Measurements from ENCODE around the gene SLC2A5.

SLC2A5 gene

DNA sequence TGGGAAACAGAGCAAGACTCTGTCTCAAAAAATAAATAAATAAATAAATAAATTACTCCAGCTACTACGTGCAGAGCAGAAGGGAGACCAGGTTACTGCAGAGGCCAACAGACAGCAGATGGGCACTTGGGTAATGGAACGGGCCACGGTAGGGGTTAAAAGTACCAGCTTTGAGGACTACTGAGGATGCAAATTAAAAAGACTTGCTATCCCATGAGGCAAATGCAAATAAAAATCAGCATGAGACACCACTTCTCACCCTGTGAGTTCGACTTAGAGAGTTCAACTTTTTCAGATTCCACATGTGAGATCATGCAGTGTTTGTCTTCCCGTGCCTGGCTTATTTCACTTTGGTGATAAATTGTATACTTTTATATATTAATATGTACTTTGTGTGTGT lies 6.6 kb downstream of the SLC2A5 start:
- H3K9me2 ChIP-seq (replicated peaks; ENCODE audit: control insufficient read depth, low read length) = no peaks in the 10 kb centered on the region

DNA sequence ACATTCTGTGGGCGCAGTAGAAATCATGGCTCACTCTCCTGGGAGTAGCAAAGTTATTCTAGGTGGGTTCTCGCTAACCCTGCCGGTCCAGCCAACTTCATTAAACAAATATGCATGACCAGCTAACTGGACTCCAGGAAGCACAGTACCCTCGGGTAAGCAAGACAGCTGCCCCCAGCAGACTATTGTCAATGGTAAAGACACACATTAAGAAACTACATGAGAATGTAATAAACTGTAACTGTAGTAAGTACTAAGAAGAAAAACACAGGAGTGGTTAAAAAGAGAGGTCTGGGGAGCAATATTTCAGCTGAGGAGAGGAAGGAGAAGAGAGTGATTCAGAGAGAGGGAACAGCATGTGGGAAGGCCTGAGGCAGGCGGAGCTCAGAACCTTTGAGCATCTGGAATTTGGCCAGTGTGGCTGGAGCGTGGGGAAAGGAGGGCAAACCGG lies 7.4 kb downstream of the SLC2A5 start:
- Histone ChIP-seq H3K79me2 (ENCODE audit: control insufficient read depth, low read length) (peaks cover 97% of the 10 kb centered on the region), H3K4me1 (ENCODE audit: control insufficient read depth, low read length) (peaks cover 76% of the 10 kb centered on the region)

More for the DNA sequence above, 6.6 kb downstream of the SLC2A5 start:
- peaks cover 82% of the 10 kb centered on the region for H3K4me1 ChIP-seq (ENCODE audit: control insufficient read depth, low read length)
- TF ChIP-seq, protein P1, sequence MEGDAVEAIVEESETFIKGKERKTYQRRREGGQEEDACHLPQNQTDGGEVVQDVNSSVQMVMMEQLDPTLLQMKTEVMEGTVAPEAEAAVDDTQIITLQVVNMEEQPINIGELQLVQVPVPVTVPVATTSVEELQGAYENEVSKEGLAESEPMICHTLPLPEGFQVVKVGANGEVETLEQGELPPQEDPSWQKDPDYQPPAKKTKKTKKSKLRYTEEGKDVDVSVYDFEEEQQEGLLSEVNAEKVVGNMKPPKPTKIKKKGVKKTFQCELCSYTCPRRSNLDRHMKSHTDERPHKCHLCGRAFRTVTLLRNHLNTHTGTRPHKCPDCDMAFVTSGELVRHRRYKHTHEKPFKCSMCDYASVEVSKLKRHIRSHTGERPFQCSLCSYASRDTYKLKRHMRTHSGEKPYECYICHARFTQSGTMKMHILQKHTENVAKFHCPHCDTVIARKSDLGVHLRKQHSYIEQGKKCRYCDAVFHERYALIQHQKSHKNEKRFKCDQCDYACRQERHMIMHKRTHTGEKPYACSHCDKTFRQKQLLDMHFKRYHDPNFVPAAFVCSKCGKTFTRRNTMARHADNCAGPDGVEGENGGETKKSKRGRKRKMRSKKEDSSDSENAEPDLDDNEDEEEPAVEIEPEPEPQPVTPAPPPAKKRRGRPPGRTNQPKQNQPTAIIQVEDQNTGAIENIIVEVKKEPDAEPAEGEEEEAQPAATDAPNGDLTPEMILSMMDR (IDR thresholded peaks at IDR 0.05; ENCODE audit: low read depth, low read length, poor library complexity, severe bottlenecking) = no peak
- TF ChIP-seq EZH2phosphoT487 (IDR thresholded peaks at IDR 0.05; ENCODE audit: borderline replicate concordance, low read length) = no peak
- no peaks in the 10 kb centered on the region for H3K27me3 ChIP-seq (ENCODE audit: control insufficient read depth, low read length)
- H3K4me2 ChIP-seq (ENCODE audit: low read length) = peak overlapping the region; percentile 65
- peaks cover 91% of the 10 kb centered on the region for H3K36me3 ChIP-seq (ENCODE audit: control insufficient read depth, low read length)
- H3K27ac ChIP-seq (ENCODE audit: low read depth, low read length) = peak overlapping the region; percentile 76
- peaks cover 98% of the 10 kb centered on the region for H3K79me2 ChIP-seq (ENCODE audit: control insufficient read depth, low read length)
- H3F3A ChIP-seq (ENCODE audit: control insufficient read depth, insufficient read depth) = peaks cover 40% of the 10 kb centered on the region
- H4K20me1 ChIP-seq (ENCODE audit: control insufficient read depth, insufficient read depth, low read depth, low read length) = peaks cover 35% of the 10 kb centered on the region
- H3K9me3 ChIP-seq (ENCODE audit: control insufficient read depth, insufficient read depth, low read length) = no peaks in the 10 kb centered on the region
- H3K4me3 ChIP-seq (ENCODE audit: low read length) = peak overlapping the region; percentile 55

DNA sequence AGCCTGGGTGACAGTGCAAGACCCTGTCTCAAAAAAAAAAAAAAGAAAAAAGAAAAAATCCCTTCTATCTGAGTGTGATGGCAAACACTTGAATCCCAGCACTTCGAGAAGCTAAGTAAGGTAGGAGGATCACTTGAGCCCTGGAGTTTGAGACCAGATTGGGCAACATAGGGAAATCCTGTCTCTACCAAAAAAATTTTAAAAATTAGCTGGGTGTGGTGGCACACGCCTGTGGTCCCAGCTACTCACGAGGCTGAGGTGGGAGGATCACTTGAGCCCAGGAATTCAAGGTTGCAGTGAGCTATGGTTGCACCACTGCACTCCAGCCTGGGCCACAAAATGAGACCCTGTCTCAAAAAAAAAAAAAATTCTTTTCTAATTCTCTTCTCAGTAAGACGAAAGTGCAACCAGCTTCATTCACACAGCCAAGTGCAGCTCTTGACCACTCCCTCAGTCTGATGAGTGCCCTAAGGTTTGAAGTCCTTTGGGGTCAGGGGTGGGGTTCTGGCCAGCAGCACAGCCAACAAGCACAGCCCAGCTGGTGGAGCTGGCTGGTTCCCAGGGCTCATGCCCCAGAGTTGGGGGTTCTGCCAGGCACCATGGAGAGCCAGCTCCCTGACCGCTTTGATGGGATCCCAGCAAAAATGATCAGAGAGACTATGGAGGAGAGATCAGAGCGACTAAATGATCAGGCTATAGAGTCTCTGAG lies 8.0 kb downstream of the SLC2A5 start:
- TF ChIP-seq EZH2phosphoT487 (IDR thresholded peaks at IDR 0.05; ENCODE audit: borderline replicate concordance, low read length) = no peak
- TF ChIP-seq, protein P1 (IDR thresholded peaks at IDR 0.05; ENCODE audit: low read depth, low read length, poor library complexity, severe bottlenecking) = no peak
- H3F3A ChIP-seq (ENCODE audit: control insufficient read depth, insufficient read depth) = peaks cover 42% of the 10 kb centered on the region
- no peaks in the 10 kb centered on the region for H3K9me2 ChIP-seq (replicated peaks; ENCODE audit: control insufficient read depth, low read length)
- H3K27me3 ChIP-seq (ENCODE audit: control insufficient read depth, low read length) = no peaks in the 10 kb centered on the region
- H3K36me3 ChIP-seq (ENCODE audit: control insufficient read depth, low read length) = peaks cover 90% of the 10 kb centered on the region
- H3K79me2 ChIP-seq (ENCODE audit: control insufficient read depth, low read length) = peaks cover 96% of the 10 kb centered on the region
- H4K20me1 ChIP-seq (ENCODE audit: control insufficient read depth, insufficient read depth, low read depth, low read length) = peaks cover 42% of the 10 kb centered on the region
- H3K9me3 ChIP-seq (ENCODE audit: control insufficient read depth, insufficient read depth, low read length) = no peaks in the 10 kb centered on the region
- H3K27ac ChIP-seq (ENCODE audit: low read depth, low read length) = peak overlapping the region; percentile 76
- peak overlapping the region; percentile 65 for H3K4me2 ChIP-seq (ENCODE audit: low read length)
- peaks cover 70% of the 10 kb centered on the region for H3K4me1 ChIP-seq (ENCODE audit: control insufficient read depth, low read length)
- peak overlapping the region; percentile 55 for H3K4me3 ChIP-seq (ENCODE audit: low read length)

More for the DNA sequence above, 7.4 kb downstream of the SLC2A5 start:
- Histone ChIP-seq H3K9me3 (ENCODE audit: control insufficient read depth, insufficient read depth, low read length) (no peaks in the 10 kb centered on the region), H4K20me1 (ENCODE audit: control insufficient read depth, insufficient read depth, low read depth, low read length) (peaks cover 42% of the 10 kb centered on the region), H3K27me3 (ENCODE audit: control insufficient read depth, low read length) (no peaks in the 10 kb centered on the region), H3K27ac (ENCODE audit: low read depth, low read length) (peak overlapping the region; percentile 76), H3K4me2 (ENCODE audit: low read length) (peak overlapping the region; percentile 65), H3K36me3 (ENCODE audit: control insufficient read depth, low read length) (peaks cover 90% of the 10 kb centered on the region), H3F3A (ENCODE audit: control insufficient read depth, insufficient read depth) (peaks cover 42% of the 10 kb centered on the region), H3K9me2 (replicated peaks; ENCODE audit: control insufficient read depth, low read length) (no peaks in the 10 kb centered on the region), H3K4me3 (ENCODE audit: low read length) (peak overlapping the region; percentile 55)
- TF ChIP-seq EZH2phosphoT487 (IDR thresholded peaks at IDR 0.05; ENCODE audit: borderline replicate concordance, low read length) = no peak
- TF ChIP-seq, protein P1 (IDR thresholded peaks at IDR 0.05; ENCODE audit: low read depth, low read length, poor library complexity, severe bottlenecking) = no peak

Measured in DOHH2 (cell line).